GM18519 (cell line): ENCODE data around the gene SMARCC1.
"Not testable (repeated sequence)": the region's sequence is repeated elsewhere in the genome, so short reads cannot be mapped to it uniquely, and the experiment has no call there.

Experiments
- ATAC-seq: cut with Tn5 transposase; IDR thresholded peaks from one replicate; pipeline ENCODE4 v1.9.1; 2021; ENCODE audit warnings: mild to moderate bottlenecking, moderate library complexity; ENCODE audit not compliant: unreplicated experiment, low FRiP score

SMARCC1 gene

GRCh38 chr3:47772788-47773187, 8.9 kb downstream of the SMARCC1 start:
- no peak for ATAC-seq

- ATAC-seq: no peak
These were observed 9.6 kb downstream of the SMARCC1 start for GRCh38 chr3:47772047-47772446.

- ATAC-seq: no peak
These were observed 15.5 kb downstream of the SMARCC1 start for GRCh38 chr3:47766186-47766585.

GRCh38 chr3:47762233-47762632, 19.5 kb downstream of the SMARCC1 start:
- no peak for ATAC-seq

- no peak for ATAC-seq
These were observed 20.6 kb downstream of the SMARCC1 start for GRCh38 chr3:47761046-47761445.

GRCh38 chr3:47760207-47760606, 21.5 kb downstream of the SMARCC1 start:
- not testable (repeated sequence) for ATAC-seq

- ATAC-seq: no peak
These were observed 23.2 kb downstream of the SMARCC1 start for GRCh38 chr3:47758261-47759025.

GRCh38 chr3:47752716-47753115, 29.0 kb downstream of the SMARCC1 start:
- ATAC-seq: no peak

GRCh38 chr3:47750811-47751354, 30.8 kb downstream of the SMARCC1 start:
- not testable (repeated sequence) for ATAC-seq

- no peak for ATAC-seq
These were observed 34.1 kb downstream of the SMARCC1 start for GRCh38 chr3:47747558-47747957.

- no peak for ATAC-seq
These were observed 35.4 kb downstream of the SMARCC1 start for GRCh38 chr3:47746264-47746663.

- no peak for ATAC-seq
These were observed 37.8 kb downstream of the SMARCC1 start for GRCh38 chr3:47743855-47744254.

GRCh38 chr3:47743352-47743751, 38.3 kb downstream of the SMARCC1 start:
- not testable (repeated sequence) for ATAC-seq

GRCh38 chr3:47741925-47742324, 39.8 kb downstream of the SMARCC1 start:
- no peak for ATAC-seq

- no peak for ATAC-seq
These were observed 49.5 kb downstream of the SMARCC1 start for GRCh38 chr3:47732143-47732542.

- ATAC-seq: no peak
These were observed 50.6 kb downstream of the SMARCC1 start for GRCh38 chr3:47731061-47731460.

GRCh38 chr3:47722859-47723258, 58.8 kb downstream of the SMARCC1 start:
- no peak for ATAC-seq

- not testable (repeated sequence) for ATAC-seq
These were observed 64.2 kb downstream of the SMARCC1 start for GRCh38 chr3:47717448-47717847.

GRCh38 chr3:47716656-47717055, 65.0 kb downstream of the SMARCC1 start:
- ATAC-seq: no peak

- ATAC-seq: no peak
These were observed 65.8 kb downstream of the SMARCC1 start for GRCh38 chr3:47715928-47716327.

- ATAC-seq: no peak
These were observed 67.1 kb downstream of the SMARCC1 start for GRCh38 chr3:47714606-47715005.

- no peak for ATAC-seq
These were observed 68.0 kb downstream of the SMARCC1 start for GRCh38 chr3:47713655-47714054.
